A673 (cell line): Measurements from ENCODE around the gene RCC2. TPM values are rescaled to one million over a fixed set of nuclear protein-coding genes. Genes with fewer than 3 reads are reported as not detected.

Experiments used
- BruUV-seq: library from RNA; stranded (reverse); fragments of 400-500 nt; replicated peaks from 2 replicates; lab custom pipeline; 2021; lab: Mats Ljungman, UMichigan
- CTCF ChIA-PET: fragments of 300-600 bp; sonication (Branson Sonifier 250); formaldehyde crosslinking; loops from one replicate; lab custom pipeline; 2022; ENCODE audit warnings: antibody characterized with exemption; lab: Charles Lee
- POLR2A ChIA-PET: fragments of 300-600 bp; sonication (Branson Sonifier 250); formaldehyde crosslinking; loops from one replicate; lab custom pipeline; 2022; ENCODE audit warnings: antibody characterized with exemption; ENCODE audit not compliant: low non-redundant PET; lab: Charles Lee
- DNase-seq: peaks from one replicate; pipeline ENCODE4 v3.0.0-alpha.2; 2015; ENCODE audit warnings: low spot score
- H3K27ac ChIP-seq: fragments of 200-600 bp; sonication (generic); 2 replicates; pipeline ENCODE4 v1.5.1; 2016; ENCODE audit warnings: mixed run types, low read depth, mild to moderate bottlenecking, mixed read lengths, antibody characterized with exemption, low read length; ENCODE audit not compliant: poor library complexity, severe bottlenecking
- H3K27me3 ChIP-seq: fragments of 200-600 bp; sonication (generic); replicated peaks from 2 replicates; pipeline ENCODE4 v1.6.1; 2017; ENCODE audit warnings: mixed run types, low read depth, mild to moderate bottlenecking, mixed read lengths, antibody characterized with exemption, low read length; ENCODE audit not compliant: insufficient read depth, poor library complexity
- H3K36me3 ChIP-seq: fragments of 200-600 bp; sonication (generic); 2 replicates; pipeline ENCODE4 v1.6.1; 2016; ENCODE audit warnings: mixed run types, mild to moderate bottlenecking, mixed read lengths, antibody characterized with exemption, low read length; ENCODE audit not compliant: insufficient read depth, poor library complexity, severe bottlenecking
- H3K4me1 ChIP-seq: fragments of 200-600 bp; sonication (generic); 2 replicates; pipeline ENCODE4 v1.6.1; 2017; ENCODE audit warnings: mixed run types, mild to moderate bottlenecking, mixed read lengths, antibody characterized with exemption, low read length; ENCODE audit not compliant: insufficient read depth, poor library complexity, severe bottlenecking
- H3K4me3 ChIP-seq: fragments of 200-600 bp; sonication (generic); 2 replicates; pipeline ENCODE4 v1.5.1; 2016; ENCODE audit warnings: low read depth, mixed run types, mild to moderate bottlenecking, mixed read lengths, low read length; ENCODE audit not compliant: poor library complexity, severe bottlenecking
- H3K9me3 ChIP-seq: fragments of 200-600 bp; sonication (generic); 2 replicates; pipeline ENCODE4 v1.6.1; 2016; ENCODE audit warnings: mixed run types, low read depth, mild to moderate bottlenecking, mixed read lengths, antibody characterized with exemption, low read length; ENCODE audit not compliant: poor library complexity, severe bottlenecking
- EZH2 ChIP-seq: fragments of 200-600 bp; sonication (generic); IDR thresholded peaks from 2 replicates; pipeline ENCODE4 v1.6.1; 2017; ENCODE audit warnings: borderline replicate concordance, low read depth, mild to moderate bottlenecking, mixed read lengths, antibody characterized with exemption, low read length; ENCODE audit not compliant: poor library complexity, severe bottlenecking
- intact Hi-C: fragments of 100-400 bp; cut with micrococcal nuclease; formaldehyde crosslinking; loops from one replicate; pipeline ENCODE4 v1.10.0; 2022; ENCODE audit not compliant: unreplicated experiment
- total RNA-seq: library from RNA; stranded (reverse); gene quantifications from 2 replicates; pipeline ENCODE4 v1.2.3, GENCODE V29; 2021
- TF ChIP-seq, protein P1 (sequence below): fragments of 300-800, 200-600 bp; sonication (generic); conservative IDR thresholded peaks from 2 replicates; pipeline ENCODE4 v1.5.1; 2017; ENCODE audit warnings: low read depth, mild to moderate bottlenecking, antibody characterized with exemption, low read length, moderate library complexity, mixed read lengths

The RCC2 gene
- total RNA-seq, 1 experiment from 2014 or later = 182 TPM

DNA sequence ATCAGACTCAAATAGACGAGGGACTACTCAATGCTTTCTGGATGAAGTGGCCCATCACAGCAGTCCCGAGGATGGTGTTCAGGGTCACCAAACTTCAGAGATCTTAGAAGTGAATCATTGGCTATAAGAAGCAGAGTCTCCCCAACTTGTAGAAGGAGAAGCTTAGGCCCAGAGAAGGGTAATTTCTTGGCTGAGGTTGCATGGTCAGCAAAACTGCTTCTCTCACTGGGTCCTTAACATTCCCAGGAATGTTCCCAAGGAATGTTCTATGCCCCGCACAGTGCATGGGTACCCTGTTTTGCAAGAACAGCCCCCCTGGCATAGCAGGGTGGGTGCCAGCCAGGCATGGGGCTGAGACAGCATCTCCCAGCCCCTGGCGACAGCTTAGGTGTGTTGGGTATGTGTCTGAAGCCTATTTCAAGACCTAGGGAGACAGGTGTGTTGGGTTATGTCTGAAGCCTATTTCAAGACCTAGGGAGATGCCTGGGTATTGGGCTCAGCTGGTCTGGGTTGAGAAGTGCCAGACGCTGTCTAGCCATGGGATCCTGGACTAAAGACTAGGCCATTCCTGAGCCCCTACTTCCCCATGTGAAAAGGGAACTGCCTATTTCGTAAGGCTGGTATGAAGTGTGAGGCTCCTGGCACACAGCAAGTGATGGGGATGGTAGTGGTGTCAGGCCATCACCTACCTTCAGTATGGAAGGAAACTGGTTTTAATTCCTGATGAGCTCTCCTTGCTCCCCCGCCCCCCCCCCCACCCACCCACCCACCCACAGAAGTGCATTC, 41.4 kb downstream of the RCC2 start:
- H3K4me3 ChIP-seq = no peak overlapping the region
- no peaks in the 10 kb centered on the region for H3K4me1 ChIP-seq
- TF ChIP-seq, protein P1, sequence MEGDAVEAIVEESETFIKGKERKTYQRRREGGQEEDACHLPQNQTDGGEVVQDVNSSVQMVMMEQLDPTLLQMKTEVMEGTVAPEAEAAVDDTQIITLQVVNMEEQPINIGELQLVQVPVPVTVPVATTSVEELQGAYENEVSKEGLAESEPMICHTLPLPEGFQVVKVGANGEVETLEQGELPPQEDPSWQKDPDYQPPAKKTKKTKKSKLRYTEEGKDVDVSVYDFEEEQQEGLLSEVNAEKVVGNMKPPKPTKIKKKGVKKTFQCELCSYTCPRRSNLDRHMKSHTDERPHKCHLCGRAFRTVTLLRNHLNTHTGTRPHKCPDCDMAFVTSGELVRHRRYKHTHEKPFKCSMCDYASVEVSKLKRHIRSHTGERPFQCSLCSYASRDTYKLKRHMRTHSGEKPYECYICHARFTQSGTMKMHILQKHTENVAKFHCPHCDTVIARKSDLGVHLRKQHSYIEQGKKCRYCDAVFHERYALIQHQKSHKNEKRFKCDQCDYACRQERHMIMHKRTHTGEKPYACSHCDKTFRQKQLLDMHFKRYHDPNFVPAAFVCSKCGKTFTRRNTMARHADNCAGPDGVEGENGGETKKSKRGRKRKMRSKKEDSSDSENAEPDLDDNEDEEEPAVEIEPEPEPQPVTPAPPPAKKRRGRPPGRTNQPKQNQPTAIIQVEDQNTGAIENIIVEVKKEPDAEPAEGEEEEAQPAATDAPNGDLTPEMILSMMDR = no peak
- TF ChIP-seq EZH2 = no peak
- no peaks in the 10 kb centered on the region for H3K27me3 ChIP-seq
- intact Hi-C loops = no loop called here
- no peaks in the 10 kb centered on the region for H3K9me3 ChIP-seq
- no peak overlapping the region for H3K27ac ChIP-seq
- ChIA-PET CTCF (no interaction called here), POLR2A (no interaction called here)
- BruUV-seq = no TSS peak
- no peaks in the 10 kb centered on the region for H3K36me3 ChIP-seq
- no peak for DNase-seq

DNA sequence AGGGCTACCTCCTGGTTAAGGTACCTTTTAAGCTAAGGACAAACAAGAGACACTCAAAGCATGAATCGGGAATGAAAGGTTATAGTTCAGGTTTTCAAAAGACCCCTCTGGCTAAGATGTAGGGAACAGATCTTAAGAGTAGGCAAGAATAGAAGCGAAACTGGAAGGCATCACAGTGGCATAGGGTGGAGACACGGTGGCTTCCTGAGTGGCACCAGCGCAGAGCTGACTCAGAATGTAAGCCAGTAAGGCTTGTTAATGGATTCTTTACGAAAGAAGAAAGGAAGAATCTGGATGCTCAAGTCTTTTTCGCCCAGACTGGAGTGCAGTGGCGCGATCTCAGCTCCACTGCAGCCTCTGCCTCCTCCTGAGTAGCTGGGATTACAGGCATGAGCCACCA, 46.2 kb downstream of the RCC2 start:
- BruUV-seq = no TSS peak

DNA sequence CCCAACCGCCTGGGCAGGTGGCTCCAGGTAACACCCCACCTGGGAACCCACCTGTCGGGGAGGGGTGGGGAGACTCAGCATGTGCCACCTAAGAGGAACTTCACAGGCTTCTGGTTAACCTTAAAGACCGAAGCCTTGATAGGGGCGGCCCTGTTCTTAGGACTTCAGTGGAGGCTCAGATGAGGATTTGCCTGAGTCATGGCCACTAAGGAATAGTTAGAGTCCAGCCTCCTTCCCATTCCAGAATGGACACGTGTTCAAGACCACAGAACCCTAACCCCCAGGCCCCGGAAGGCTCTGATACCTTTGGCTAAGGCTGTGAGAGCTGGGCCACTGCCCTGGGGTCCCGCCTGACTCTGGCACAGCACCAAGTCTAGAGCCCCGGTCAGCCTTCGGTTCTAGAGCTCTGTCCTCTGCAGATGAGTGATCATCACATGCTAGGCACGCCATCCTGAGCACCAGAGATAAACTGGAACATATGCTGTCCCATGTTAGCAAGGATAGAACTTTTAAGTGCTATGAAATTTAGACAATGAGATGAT, 47.2 kb downstream of the RCC2 start:
- no peak overlapping the region for H3K27ac ChIP-seq
- no peaks in the 10 kb centered on the region for H3K27me3 ChIP-seq
- no peaks in the 10 kb centered on the region for H3K36me3 ChIP-seq
- no peak for DNase-seq
- H3K4me3 ChIP-seq = no peak overlapping the region
- CTCF ChIA-PET = no interaction called here
- TF ChIP-seq, protein P1 = no peak
- TF ChIP-seq EZH2 = no peak
- POLR2A ChIA-PET = no interaction called here
- H3K9me3 ChIP-seq = no peaks in the 10 kb centered on the region
- intact Hi-C loops = no loop called here
- H3K4me1 ChIP-seq = no peaks in the 10 kb centered on the region
- BruUV-seq = no TSS peak

More for the DNA sequence above, 46.2 kb downstream of the RCC2 start:
- Histone ChIP-seq H3K27ac (no peak overlapping the region), H3K36me3 (no peaks in the 10 kb centered on the region), H3K4me1 (no peaks in the 10 kb centered on the region), H3K27me3 (no peaks in the 10 kb centered on the region), H3K4me3 (no peak overlapping the region), H3K9me3 (no peaks in the 10 kb centered on the region)
- intact Hi-C loops = no loop called here
- CTCF ChIA-PET = no interaction called here
- POLR2A ChIA-PET = no interaction called here
- no peak for TF ChIP-seq EZH2
- no peak for DNase-seq

DNA sequence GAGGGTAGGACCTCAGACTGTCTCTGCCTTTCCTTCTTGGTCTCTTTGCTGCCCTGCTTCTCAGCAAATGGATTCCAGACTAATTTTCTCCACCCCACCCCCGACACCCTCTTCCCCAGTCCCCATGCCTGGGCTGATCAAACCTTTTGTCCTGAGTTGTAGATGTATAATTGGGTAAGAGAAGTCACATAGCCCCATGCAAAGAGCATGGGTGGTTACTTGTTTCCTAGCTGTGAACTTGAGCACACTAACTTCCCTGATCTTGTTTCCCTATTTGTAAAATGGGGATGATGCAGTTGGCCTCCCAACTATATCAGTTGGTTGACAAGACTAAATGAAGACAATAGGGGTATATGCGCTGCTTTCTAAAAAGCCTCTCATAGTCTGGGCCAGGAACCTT, 58.3 kb downstream of the RCC2 start:
- Histone ChIP-seq H3K27ac (no peak overlapping the region), H3K4me1 (no peaks in the 10 kb centered on the region), H3K4me3 (no peak overlapping the region), H3K36me3 (no peaks in the 10 kb centered on the region), H3K27me3 (no peaks in the 10 kb centered on the region), H3K9me3 (no peaks in the 10 kb centered on the region)
- BruUV-seq = no TSS peak
- TF ChIP-seq EZH2 = no peak
- TF ChIP-seq, protein P1 = no peak
- no peak for DNase-seq
- intact Hi-C loops = no loop called here
- POLR2A ChIA-PET = no interaction called here
- CTCF ChIA-PET = no interaction called here
